Retinal pigment epithelial cell (primary cell): Measurements from ENCODE around the gene FXR1.
"Not testable (repeated sequence)": the region's sequence is repeated elsewhere in the genome, so short reads cannot be mapped to it uniquely, and the experiment has no call there.

ENCODE experiments used
- DNase-seq: peaks from one replicate; pipeline ENCODE4 v3.0.0-alpha.2; 2010; ENCODE audit warnings: low read depth
- H3K4me3 ChIP-seq: 2 replicates; pipeline ENCODE4 v1.5.1; 2011; ENCODE audit warnings: mild to moderate bottlenecking, low read length, control low read depth, moderate library complexity
- TF ChIP-seq, protein P1 (sequence below): conservative IDR thresholded peaks from 2 replicates; pipeline ENCODE4 v1.5.1; 2011; ENCODE audit warnings: low read depth, low read length, control low read depth, inconsistent platforms

Gene FXR1

DNA sequence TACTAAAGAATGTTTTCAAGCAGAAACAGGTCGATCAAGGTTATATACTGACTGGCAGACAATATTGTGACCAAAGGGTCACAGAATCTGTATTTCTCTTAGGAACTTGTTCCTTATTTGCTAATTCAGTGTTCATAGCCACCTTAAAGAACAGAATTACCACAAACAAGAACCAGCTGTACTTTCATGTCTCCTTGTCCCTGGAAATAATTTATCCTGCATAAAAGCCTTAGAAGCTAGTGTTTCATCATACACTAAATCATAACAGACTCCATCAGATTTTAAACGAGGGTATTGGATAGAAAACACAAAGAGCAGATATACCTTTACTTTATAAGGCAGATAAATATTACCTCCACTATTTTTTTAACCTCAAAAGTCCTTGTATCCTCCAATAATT, 70.7 kb downstream of the FXR1 start:
- TF ChIP-seq, protein P1, sequence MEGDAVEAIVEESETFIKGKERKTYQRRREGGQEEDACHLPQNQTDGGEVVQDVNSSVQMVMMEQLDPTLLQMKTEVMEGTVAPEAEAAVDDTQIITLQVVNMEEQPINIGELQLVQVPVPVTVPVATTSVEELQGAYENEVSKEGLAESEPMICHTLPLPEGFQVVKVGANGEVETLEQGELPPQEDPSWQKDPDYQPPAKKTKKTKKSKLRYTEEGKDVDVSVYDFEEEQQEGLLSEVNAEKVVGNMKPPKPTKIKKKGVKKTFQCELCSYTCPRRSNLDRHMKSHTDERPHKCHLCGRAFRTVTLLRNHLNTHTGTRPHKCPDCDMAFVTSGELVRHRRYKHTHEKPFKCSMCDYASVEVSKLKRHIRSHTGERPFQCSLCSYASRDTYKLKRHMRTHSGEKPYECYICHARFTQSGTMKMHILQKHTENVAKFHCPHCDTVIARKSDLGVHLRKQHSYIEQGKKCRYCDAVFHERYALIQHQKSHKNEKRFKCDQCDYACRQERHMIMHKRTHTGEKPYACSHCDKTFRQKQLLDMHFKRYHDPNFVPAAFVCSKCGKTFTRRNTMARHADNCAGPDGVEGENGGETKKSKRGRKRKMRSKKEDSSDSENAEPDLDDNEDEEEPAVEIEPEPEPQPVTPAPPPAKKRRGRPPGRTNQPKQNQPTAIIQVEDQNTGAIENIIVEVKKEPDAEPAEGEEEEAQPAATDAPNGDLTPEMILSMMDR: no peak
- DNase-seq: no peak
- no peak overlapping the region for H3K4me3 ChIP-seq

DNA sequence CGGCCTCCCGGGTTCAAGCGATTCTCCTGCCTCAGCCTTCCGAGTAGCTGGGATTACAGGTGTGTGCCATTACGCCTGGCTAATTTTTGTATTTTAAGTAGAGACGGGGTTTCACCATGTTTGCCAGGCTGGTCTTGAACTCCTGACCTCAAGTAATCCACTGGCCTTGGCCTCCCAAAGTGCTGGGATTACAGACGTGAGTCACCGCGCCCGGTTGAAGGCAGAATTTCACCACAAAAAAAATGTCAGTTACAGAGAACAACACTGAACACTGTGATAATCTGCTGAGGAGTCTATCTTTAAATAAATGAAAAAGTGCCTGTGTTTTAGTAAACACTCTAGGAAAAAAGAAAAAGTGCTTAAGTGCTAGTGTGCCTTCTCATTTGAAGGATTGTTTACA, 73.9 kb downstream of the FXR1 start:
- not testable (repeated sequence) for H3K4me3 ChIP-seq, DNase-seq

DNA sequence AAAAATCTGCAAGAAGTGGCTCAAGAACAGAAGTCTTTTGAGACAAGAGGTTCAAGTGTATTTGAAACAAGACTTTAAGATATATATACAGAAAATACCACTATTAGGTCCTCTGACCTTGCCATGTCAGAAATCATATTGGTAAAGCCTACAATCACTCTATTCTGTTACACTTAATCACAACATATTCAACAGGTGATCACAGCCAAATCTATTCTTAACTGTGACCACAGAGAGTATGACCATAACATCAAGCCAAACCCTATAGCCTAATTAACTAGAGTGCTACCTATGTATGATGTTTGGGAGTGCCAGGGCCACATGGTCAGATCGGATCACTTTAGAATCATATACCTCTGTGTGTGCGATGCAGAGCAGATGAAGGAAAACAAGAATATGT, 74.9 kb downstream of the FXR1 start:
- TF ChIP-seq, protein P1: no peak
- no peak overlapping the region for H3K4me3 ChIP-seq
- DNase-seq: no peak

DNA sequence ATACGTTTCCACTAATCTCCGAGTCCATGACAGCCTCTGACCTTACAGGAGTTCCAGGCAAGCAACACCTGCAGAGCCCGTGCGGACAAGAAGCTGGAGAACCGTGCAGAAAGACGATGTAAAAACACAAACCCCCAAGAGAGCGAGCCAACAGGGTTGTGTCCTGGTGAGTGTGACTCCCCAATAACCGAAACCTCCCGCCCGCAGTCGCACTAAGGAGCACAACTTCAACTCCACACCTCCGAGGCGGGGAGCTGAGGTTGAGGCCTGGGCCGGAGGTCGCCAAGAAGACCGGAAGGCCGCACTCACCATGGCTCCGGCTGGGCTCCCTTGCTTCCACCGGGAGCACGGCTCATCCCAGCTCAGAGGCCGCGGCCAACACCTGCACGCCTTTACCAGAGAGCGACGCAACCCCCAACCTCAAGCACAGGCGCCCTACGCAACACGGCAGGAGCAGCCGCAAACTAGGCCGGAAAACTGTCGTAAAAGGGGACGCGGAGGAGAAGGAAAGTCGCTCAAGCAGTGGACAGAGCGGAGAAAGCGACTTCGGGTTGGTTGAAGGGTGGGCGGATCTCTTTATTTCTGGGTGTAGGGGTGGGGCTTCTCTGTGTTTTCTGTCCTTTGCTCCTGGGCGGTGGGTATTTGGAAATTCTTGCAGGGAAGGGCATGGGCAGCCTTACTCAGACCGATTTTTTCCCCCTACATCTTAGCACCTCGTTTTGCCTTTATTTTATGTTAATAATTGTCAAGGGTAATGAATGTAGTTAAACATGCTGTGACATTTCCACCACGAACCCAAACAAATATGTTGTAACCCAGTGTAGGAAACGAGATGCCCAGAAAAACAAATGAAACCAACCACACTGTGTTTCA, 77.1 kb downstream of the FXR1 start, which contains the start of gene DNAJC19:
Gene DNAJC19, minus strand, starts transcription at position 446 of the 873 bp plus-strand sequence. Its CDS starts 134 bp downstream, at position 312.
- DNase-seq: peak; percentile 92
- TF ChIP-seq, protein P1: no peak
- peak within 1 kb of the TSS; percentile 78 for H3K4me3 ChIP-seq

DNA sequence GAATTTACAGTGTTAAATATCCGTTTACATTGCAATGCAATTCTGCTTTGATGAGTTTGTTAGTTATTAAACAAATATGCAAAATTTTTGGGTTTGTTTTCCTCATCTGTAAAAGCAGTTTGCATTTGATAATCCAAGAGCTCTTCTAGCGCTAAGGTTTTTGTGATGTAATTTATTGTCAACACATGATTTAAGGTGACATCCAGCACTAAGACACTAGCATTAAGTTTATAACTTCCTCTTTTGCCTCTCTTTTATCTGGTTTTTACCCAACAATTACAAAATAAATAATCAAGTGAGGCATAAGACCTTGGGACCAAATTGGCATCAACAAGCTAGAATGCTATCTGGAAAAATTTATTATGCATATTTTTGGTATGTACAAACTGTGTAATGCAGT, 78.0 kb downstream of the FXR1 start:
- DNase-seq: no peak
- TF ChIP-seq, protein P1: no peak
- H3K4me3 ChIP-seq: peak overlapping the region; percentile 78

DNA sequence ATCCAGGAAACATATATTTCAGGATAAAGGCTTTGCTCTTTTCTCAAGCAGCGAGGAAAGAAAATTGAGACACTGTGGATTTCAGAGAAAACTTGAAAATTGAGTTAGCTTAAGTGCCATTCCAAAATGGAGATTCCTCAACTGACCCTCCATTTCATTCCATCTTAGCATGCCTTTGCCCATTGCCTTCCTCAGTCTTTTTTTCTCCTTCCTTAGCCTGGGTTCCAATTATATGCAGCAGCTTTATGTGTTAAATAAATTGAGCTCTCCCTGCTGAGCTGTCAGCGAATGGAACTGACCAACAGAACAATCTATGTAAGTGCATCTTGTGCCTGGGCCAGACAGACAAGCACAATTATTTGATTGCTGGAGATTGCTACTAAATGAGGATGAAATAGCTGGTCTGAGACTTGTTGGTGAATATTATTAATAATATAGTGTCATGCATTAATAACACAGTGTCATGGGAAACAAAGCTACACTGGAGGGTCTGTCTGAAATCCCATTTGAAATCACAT, 84.0 kb downstream of the FXR1 start:
- TF ChIP-seq, protein P1: no peak
- DNase-seq: no peak
- no peak overlapping the region for H3K4me3 ChIP-seq

DNA sequence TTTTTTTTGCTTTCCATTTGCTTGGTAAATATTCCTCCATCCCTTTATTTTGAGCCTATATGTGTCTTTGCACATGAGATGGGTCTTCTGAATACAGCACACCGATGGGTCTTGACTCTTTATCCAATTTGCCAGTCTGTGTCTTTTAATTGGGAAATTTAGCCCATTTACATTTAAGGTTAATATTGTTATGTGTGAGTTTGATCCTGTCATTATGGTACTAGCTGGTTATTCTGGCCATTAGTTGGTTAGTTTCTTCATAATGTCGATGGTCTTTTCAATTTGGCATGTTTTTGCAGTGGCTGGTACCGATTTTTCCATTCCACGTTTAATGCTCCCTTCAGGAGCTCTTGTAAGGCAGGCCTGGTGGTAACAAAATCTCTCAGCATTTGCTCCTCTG, 89.9 kb downstream of the FXR1 start:
- H3K4me3 ChIP-seq, DNase-seq: not testable (repeated sequence)

DNA sequence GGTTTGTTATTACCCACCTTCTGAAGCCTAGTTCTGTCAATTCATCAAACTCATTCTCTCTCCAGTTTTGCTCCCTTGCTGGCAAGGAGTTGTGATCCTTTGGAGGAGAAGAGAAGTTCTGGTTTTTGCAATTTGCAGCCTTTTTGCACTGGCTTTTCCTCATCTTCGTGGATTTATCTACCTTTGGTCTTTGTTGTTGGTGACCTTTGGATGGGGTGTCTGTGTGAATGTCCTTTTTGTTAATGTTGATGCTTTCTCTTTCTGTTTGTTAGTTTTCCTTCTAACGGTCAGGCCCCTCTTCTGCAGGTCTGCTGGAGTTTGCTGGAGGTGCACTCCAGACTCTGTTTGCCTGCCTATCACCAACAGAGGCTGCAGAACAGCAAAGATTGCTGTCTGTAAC, 91.0 kb downstream of the FXR1 start:
- not testable (repeated sequence) for DNase-seq, H3K4me3 ChIP-seq
